Activated CD4-positive, alpha-beta T cell treated with anti-CD3 and anti-CD28 coated beads, Interleukin-2, Interleukin-6, amounts not matched to agents 100 ng/mL and 50 ng/mL, durations not matched to agents 16 hours and 8 hours (primary cell): Measurements from ENCODE around the gene CDK13.
"Not testable (repeated sequence)": the region's sequence is repeated elsewhere in the genome, so short reads cannot be mapped to it uniquely, and the experiment has no call there.

Source experiments
- DNase-seq: peaks from one replicate; pipeline ENCODE4 v3.0.0-alpha.2; 2020

CDK13 gene

DNA sequence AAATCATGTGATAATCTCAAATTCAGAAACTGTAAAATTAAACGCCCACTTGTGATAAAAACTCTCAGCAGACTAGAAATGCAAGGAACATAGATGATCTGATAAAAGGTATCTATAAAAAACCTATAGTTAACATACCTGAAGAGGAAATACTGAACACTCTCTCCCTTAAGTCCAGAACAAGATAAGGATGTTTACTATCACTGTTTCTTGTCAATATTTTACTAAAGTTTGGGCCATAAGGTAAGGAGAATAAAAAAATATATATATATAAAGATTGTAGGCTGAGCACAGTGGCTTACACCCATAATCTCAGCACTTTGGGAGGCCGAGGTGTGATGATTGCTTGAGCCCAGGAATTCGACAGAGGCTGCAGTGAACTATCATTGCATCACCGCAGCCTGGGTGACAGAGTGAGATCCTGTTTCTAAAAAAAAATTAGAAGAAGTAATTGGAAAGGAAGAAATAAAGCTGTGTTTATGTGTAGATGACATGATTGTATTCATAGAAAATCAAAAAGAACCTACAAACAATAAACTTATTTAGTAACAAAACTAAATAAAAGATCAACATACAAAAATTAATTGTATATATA, 155.9 kb downstream of the CDK13 start:
- DNase-seq = no peak

- DNase-seq = no peak
Observed at GRCh38 chr7:40115936-40116335, 165.9 kb downstream of the CDK13 start.

GRCh38 chr7:40117199-40117598, 167.1 kb downstream of the CDK13 start:
- DNase-seq = not testable (repeated sequence)

DNA sequence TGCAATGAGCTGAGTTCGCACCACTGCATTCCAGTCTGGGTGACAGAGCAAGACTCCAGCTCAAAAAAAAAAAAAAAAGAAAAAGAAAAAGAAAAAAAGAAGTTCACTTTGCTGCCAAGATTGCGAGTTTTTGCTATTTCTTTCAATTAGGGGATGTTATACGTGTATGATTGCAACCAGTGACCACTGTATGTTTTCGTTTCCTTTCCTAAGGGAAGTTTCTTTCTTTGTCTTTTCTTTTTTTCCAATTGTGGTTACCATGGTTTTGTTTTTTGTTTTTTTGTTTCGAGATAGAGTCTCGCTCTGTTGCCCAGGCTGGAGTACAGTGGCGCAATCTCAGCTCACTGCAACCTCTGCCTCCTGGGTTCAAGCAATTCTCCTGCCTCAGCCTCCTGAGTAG, 168.1 kb downstream of the CDK13 start:
- not testable (repeated sequence) for DNase-seq

- DNase-seq = no peak
Observed at GRCh38 chr7:40120020-40120419, 170.0 kb downstream of the CDK13 start.

DNA sequence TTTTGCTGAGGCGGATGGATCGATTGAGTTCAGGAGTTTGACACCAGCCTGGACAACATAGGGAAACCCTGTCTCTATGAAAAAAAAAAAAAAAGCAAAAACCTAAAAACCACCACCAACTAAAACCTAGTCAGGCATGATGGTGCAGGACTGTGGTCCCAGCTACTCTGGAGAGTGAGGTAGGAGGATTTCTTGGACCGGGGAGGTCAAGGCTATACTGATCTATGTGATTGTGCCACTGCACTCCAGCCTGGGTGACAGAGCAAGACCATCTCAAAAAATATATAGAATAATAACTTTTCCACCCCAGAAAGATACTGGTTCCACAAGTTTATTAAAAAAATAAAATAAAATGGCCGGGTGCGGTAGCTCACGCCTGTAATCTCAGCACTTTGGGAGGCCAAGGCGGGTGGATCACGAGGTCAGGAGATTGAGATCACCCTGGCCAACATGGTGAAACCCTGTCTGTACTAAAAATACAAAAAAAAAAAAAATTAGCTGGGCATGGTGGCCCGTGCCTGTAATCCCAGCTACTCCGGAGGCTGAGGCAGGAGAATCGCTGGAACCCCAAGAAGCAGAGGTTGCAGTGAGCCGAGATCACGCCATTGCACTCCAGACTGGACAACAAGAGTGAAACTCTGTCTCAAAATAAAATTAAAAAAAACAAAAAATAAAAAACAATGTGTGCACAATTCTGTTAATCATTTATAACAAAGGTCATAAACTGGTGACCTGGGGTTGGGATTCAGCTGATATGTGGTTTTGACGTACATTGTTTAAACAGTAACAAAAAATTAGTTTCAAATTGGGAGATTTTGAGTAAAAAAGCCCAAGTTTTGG, 172.3 kb downstream of the CDK13 start:
- not testable (repeated sequence) for DNase-seq

GRCh38 chr7:40122940-40123254, 172.8 kb downstream of the CDK13 start:
- no peak for DNase-seq

DNA sequence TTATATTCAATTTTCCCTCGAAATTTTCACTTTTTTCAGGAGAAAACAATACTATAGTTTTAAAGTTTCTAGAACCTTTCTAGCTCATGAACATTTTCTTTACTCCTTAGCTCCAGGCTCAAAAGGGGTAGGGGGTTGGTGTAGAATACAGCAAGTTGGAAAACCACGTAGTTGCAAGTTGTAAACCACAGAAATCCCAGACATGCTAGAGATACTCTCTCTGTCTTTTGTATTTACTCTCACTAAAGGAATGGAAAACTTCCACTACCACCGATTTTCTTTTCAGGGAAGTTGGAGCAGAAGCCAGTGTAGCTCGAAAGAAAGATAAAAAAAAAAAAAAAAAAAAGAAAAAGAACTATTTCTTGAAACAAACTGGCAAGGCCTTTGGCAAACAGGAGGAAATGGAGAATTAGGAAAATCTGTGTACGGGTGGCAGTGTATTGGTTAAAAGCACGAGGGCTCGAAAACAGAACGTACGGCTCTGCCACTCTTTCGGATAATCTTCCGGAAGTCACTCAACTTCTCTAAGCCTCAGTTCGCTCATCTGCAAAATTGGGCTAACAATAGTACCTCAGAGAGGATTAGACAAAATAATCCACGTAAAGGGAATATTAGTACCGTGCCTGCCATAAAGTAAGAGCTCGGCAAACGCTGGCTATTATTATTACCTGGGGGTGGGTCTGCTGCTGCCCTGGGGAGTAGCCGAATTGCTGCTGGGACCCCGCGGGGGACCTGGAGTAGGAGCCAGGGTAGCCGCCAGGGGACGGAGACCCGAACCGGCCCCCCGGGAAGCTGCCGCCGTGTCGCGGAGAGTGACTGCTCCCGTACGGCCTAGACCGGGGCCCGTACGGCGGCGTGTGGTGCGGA, 183.7 kb downstream of the CDK13 start:
- peak; percentile 29 for DNase-seq

DNA sequence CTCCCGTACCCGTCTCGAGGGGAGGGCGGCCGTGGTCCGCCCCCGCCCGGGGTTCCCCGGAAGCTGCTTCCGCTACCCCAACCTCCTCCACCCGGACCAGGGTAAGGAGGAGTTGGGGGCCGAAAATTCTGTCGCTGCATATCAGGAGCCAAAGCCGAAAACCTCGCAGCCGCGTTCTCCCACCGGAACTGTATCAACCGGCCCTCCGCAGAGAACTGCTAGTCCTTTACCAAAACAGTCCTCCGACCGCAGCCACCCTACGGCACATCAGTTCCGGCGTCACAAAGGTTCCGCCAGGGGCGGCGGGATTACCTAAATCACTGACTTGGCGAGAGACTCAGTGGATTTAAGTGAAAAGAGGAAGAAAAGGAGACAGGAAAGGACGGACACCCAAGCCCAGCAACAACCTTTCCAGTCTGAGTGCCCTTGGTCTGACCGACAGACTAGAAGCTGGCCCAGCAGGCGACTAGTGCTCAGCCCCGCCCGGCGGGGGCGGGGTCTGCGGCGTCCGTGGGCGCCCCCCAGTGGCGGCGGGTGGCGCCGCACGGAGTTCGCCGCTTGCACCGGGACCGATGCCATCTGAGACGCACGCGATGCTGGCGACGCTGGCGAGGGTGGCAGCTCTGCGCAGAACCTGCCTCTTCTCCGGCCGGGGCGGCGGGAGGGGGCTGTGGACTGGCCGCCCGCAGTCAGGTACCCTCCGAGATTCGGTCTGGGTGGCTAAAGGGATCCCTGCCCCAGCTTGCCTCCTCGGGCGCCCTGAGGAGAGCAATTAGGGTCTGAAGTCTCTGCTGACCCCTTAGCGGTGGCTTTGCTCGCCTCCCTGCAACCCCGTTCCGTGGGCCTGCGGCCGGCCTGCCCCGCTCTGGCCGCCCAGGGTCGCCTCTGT, 184.6 kb downstream of the CDK13 start, which contains the start of the genes MPLKIP and SUGCT:
Gene MPLKIP, minus strand, starts transcription at position 195 of the 889 bp plus-strand sequence. Its CDS starts 55 bp downstream, at position 140.
Gene SUGCT, plus strand, starts transcription at position 578 of the 889 bp plus-strand sequence.
- DNase-seq = peak; percentile 87

GRCh38 chr7:40135317-40135610, 185.2 kb downstream of the CDK13 start:
- peak; percentile 10 for DNase-seq

GRCh38 chr7:40137563-40137962, 187.5 kb downstream of the CDK13 start:
- no peak for DNase-seq

DNA sequence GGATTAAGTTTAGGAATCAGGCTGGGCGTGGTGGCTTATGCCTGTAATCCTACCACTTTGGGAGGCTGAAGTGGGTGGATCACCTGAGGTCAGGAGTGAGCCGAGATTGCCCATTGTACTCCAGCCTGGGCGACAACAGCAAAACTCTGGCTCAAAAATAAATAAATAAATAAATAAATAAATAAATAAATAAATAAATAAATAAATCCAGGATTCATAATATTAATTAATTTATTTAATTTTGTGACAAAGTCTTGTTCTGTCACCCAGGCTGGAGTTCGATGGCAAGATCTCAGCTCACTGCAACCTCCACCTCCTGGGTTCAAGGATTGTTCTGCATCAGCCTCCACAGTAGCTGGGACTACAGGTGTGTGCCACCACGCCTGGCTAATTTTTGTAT, 188.9 kb downstream of the CDK13 start:
- no peak for DNase-seq

- DNase-seq = not testable (repeated sequence)
Observed at GRCh38 chr7:40139891-40140290, 189.8 kb downstream of the CDK13 start.

DNA sequence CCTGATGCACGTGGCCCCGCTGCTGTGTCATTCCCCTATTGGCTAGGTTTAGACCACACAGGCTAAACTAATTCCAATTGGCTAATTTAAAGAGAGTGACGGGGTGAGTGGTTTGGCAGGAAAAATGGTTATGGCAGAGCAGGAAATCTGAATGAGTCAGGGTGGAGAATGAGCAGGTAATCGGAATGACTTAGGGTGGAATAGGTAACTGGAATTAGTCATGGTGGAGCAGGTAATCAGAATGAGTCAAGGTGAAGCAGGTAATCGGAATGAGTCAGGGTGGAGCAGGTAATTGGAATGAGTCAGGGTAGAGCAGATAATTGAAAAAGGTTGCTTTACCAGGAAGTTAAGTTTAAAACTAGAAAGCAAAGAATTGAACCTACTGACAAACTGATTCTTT, 191.9 kb downstream of the CDK13 start:
- DNase-seq = not testable (repeated sequence)

GRCh38 chr7:40145596-40146130, 195.6 kb downstream of the CDK13 start:
- DNase-seq = not testable (repeated sequence)

- no peak for DNase-seq
Observed at GRCh38 chr7:40147371-40148246, 197.6 kb downstream of the CDK13 start.

DNA sequence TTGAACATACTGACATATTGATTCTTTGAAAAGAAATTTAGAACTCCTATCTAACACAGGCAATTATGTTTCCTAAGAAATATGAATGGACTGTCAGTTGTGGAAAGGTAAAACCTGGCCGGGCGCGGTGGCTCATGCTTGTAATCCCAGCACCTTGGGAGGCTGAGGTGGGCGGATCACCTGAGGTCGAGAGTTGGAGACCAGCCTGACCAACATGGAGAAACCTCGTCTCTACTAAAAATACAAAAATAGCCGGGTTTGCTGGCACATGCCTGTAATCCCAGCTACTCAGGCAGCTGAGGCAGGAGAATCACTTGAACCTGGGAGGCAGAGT, 198.2 kb downstream of the CDK13 start:
- not testable (repeated sequence) for DNase-seq

DNA sequence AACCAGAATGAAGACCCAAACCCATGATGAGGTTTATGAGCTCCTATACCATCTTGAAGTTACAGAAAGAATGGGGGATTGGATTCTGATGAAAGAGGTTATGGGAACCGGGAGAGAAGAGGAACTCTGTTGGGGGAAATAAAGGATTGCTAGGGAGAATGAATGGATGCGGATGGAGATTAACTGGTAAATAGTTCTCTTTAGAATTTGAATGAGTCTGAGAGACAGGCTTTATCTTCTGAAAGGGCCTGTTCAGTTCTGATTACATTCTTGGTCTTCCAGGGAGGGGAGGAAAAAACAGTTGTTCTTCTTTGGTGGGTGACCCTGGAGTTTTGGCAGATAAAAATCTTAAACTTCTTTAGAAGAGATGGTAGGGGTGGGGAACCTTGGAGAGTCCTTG, 198.6 kb downstream of the CDK13 start:
- DNase-seq = no peak
